T47D (cell line): ENCODE results near the gene PCSK6.
A peak's percentile ranks its signal among the peaks of the same experiment; 100 is the strongest.

Experiments
- DNase-seq, 2 experiments: peaks; one replicate each; pipeline versions ENCODE4 v3.0.0 to v3.0.0-alpha.2; 2011 to 2012; ENCODE audit warnings: low read depth in 1 of 2, low spot score in 1 of 2
- JUND ChIP-seq: IDR thresholded peaks from 2 replicates; pipeline ENCODE4 v1.6.1; 2012; ENCODE audit warnings: low read depth
- in situ Hi-C: cut with HindIII; loops from 2 replicates; pipeline ENCODE4 v1.10.0; 2016; ENCODE audit warnings: low sequenced_read_pairs, low pct_unique_long_range_greater_than_20kb

Gene PCSK6

DNA sequence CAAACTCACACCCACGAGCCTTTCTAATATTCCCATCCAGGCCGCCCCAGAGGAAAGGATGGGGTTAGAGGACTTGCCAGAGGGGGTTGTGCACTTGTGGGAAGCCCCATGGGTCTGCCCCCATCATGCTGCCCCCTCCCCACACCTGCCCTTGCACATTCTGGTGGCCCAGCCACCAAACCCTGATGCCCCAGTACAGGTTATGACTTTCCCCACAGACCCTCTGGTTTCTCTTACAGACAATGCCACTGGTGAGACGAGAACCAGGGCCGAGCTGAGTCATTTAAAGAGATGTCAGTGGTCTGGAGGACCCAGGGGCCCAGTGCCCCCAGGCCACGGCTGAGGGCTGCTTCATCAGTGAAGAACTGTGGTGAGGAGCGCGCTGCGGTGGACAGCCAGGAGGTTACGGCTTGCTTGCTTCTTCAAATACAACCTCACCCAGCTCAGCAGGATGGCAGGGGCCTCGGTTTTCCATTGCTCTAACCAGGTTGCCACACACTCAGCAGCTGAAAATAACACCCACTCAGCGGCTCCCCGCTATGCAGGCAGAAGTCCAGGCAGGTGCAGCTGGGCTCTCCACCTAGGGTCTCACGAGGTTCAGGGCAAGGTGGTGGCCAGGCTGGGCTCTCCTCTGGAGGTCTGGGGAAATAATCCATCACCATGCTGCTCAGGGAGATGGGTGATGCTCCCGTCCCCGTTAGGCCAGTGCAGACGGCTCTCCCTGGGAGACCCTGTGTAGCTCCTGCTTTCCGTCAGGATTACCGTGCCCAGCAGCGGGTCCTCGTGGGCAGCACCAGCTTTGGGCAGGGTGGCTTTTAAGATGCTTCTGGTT is 180.7 kb downstream of the PCSK6 start:
- no peak for DNase-seq
- no peak for TF ChIP-seq JUND
- in situ Hi-C loops: no loop called here

DNA sequence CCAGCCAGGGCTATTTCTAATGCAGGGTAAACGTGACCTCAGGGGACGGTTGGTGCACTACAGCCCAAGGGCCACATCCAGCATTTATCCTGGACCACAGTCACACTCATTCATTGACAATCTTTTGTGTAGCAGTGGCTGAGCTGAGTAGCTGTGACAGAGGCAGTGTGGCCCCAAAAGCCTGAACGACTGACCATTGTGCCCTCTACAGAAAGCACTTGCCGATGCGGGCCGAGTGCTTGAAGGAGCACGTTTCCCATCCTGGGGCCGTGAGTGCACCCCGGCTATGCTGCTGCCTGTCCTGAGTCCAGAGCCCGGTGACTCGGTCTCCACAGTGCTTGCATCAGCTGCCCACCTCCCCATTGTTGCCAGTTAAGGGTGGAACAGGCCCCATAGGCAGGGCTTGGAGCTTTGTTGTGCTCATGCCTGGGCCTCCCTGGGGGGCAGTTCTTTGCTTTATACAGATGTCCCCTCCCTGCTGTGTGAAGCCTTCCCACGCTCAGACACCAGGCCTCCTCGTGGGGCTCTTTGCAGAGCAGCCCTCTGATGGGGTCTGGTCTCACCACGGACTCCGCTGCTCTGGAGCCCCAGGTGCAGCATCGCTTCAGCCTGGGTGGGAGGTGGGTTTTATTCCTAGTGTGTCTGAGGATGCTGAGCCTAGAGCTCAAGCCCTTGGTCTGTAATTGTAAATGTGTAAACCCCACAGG is 181.5 kb downstream of the PCSK6 start:
- TF ChIP-seq JUND: no peak
- no peak for DNase-seq
- in situ Hi-C loops: no loop called here

DNA sequence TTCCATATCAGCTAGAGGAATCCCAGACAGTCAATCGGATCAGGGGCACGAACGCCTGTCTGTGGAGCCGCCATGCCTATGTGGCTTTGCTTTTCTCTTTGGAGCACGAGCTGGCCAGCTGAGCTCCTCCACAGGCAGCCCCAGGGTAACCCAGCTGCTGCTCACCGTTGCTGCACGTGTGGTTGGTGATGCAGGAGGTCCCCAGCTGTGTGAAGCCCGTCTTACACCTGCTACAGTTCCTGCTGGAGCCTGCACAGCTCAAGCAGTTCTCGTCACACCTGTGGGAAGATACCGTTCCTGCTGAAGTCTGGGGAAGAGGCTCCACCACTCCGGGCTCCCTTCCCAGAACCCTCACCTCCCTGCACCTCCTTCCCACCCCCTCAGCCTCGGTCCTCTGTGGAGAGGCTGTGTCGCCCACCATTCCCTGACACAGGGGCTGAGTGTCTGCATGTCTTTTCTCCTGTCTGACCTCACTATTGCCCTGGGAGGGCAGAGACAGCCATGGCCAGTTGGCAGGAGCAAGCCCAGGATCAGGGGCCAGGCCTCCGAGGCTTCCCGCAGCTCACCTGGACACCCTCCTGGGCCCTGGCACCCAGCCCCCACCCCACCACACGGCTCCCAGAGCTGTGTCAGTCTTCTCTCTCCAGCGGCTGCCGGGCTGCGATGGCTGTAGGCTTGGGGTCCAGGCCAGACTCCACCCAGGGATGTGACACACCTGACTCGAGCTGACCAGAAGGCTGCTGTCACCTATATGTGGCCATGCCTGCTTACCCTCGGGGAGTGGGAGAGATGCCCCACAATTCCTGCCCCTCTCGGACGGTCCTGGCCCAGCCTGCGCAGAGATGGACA is 182.2 kb downstream of the PCSK6 start:
- in situ Hi-C loops: no loop called here
- no peak for DNase-seq
- no peak for TF ChIP-seq JUND

DNA sequence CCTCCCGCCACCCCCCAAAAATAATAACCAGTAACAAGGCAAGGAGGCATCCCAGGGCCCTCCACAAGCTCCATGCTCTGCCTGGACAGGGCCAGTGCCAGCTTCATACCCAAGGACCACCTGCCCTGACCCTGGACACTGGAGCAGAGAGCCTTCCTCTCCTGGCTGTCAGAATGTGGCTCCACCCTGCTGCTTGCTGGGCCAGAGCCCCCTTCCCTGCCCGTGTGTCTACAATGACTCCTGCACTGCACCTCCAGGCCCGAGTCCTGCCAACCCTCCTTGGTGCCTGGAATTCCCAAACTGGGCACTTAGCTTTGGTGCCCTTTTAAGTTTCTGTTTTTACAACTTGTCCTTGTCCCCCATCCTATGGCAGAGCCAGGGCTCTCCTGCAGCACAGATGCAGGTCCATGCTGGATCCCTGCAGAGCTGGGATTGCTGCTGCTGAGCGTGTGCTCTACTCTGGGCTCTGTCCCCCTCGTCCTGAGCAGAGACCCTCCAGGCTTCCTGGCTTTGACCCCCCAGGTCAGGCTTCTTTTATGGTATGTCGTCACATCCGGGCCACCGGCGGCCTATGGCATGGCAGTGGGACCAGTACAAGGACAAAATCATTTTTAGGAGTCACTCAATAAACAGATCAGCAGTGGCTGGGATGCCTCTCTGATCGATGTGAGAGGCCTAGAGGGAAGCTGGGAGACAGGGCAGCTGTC is 183.0 kb downstream of the PCSK6 start:
- no peak for TF ChIP-seq JUND
- in situ Hi-C loops: no loop called here
- no peak for DNase-seq

DNA sequence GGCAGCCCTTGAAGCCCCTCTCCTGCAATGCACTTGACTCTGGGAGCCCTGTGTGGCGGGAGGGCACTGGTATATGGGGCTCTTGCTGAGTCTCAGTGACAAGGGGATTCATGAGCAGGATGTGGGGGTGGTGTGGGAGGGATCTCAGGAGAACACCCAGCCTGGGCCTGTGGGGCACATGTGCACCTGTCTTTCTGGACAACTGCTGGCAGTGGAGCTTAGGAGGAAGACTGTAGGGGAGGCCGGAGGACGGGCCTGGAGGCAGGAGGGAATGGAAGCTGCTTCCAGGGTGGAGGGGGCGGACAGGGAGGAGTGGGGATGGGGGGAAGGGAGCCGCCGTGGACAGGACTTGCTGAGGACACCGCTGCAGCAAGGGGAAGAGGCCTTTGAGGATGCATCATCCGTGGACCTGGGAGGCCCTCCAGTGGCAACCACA is 183.7 kb downstream of the PCSK6 start:
- TF ChIP-seq JUND: no peak
- in situ Hi-C loops: no loop called here
- no peak for DNase-seq

GRCh38 chr15:101303408-101303807 is 186.1 kb downstream of the PCSK6 start:
- TF ChIP-seq JUND: no peak
- in situ Hi-C loops: no loop called here
- DNase-seq: no peak

DNA sequence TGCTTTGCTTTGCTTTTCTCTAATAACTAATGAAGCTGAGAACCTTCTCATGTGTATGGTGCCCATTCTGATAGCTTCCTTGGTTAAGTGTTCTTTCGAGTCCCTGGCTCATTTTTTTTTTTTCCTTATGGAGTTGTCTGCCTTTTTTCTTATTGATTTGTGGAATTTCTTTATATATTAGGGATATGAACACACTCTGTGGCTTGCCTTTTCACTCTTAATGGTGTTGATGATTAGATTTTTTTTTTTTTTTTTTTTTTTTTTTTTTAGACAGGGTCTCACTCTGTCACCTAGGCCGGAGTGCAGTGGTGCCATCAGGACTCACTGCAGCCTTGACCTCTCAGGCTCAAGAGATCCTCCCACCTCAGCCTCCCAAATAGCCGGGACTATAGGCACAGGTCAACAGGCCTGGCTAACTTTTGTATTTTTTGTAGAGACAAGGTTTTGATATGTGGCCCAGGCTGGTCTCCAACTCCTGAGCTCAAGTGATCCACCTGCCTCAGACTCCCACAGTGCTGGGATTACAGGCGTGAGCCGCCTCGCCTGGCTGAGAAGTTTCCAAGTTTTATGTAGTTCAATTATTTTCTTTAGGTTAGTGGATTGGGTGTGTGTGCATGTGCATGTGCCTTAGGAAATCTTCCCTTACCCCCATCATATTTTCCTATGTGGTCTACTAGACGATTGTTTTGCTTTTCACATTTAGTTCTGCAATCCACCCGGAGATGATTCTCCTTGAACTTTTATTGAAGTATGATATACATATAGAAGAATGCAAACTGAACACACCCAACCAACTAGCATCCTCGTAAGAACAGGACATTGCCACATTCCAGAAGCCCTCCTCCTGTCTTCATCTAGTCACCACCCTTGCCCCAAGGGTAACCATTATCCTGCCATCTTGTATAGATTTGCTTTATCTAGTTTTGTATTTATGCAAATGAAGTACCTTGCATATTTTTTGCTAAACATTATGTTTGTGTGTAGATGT is 192.8 kb downstream of the PCSK6 start:
- in situ Hi-C loops: no loop called here
- TF ChIP-seq JUND: no peak
- no peak for DNase-seq

DNA sequence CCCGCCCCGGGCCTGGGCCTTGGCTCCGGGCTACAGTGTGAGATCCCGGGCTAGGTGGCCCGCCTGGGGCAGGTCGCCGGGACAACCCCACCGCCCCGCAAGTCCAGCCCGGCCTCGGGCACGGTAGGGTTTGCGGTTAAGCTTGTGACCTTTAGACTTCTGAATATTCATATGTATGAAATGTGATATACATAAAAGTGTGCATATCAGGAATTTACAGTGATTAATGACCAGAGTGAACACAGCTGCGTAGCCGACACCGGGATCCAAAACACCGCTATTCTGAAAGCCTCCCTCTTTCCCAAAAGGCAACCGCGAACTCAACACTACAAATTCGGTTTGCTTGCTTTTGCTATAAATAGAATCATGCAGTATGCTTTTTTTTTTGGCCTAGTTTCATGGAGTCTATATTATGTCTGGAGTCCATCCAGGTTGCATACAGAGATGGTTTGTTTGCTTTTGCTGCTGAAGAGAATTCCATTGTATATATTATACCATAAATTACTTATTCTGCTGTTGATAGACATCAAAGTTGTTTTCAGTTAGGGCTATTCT is 193.8 kb downstream of the PCSK6 start:
- peak in 1 of 2 experiments; percentile 30 for DNase-seq
- in situ Hi-C loops: no loop called here
- no peak for TF ChIP-seq JUND

DNA sequence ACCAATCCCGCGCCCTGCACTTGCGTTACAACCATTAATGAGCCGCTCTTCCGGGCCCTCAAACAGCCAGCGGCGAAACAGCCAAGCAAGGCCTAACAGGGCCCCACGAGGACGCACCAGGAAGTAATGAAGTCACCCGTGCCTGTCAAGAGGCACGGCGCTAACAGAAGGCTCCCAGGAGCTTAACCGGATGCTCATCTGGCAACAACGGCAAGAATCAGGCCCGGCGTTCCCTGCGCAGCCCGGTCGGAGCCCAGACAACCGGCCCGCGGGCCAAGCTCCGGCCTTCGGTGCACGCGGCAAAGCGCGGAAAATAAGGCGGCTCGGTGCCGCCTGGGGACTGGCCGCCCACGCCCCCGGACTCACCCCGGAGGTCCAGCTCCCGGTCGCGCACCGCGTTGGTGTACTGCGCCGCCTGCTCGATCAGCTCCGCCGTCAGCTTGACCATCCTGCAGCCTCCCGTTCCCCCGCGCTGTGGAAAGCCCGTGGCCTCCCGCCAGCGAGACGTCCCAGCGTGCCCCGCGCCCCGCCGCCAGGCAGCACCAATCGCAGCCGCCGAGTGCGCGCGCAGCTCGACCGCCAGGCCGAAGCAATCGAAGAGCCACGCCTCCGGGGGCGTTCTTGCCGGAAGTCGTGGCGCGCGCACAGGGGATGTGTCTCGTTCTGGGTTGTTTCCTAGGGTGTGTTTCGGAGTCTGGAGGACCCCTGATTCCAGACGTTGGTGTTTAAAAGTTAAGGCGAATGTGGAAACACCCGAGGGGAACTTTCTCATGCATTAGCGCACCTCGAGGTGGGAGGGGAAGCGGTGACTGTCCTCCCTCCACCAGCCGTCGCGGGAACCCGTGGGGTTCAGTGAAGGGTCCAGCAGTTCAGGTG is 194.5 kb downstream of the PCSK6 start, which contains the start of gene SNRPA1:
Gene SNRPA1 (minus strand): TSS at position 518 of the 876 bp plus-strand sequence. CDS start 70 bp downstream, at position 448.
- in situ Hi-C loops: no loop called here
- peak; percentile 79 to 95 for DNase-seq
- TF ChIP-seq JUND: no peak

- no peak for DNase-seq
- TF ChIP-seq JUND: no peak
- in situ Hi-C loops: no loop called here
Observed at GRCh38 chr15:101293122-101293521, 196.4 kb downstream of the PCSK6 start.
